Measurements from ENCODE around the gene FTL.
"Not testable (repeated sequence)": the region's sequence is repeated elsewhere in the genome, so short reads cannot be mapped to it uniquely, and the experiment has no call there.

Gene FTL

DNA sequence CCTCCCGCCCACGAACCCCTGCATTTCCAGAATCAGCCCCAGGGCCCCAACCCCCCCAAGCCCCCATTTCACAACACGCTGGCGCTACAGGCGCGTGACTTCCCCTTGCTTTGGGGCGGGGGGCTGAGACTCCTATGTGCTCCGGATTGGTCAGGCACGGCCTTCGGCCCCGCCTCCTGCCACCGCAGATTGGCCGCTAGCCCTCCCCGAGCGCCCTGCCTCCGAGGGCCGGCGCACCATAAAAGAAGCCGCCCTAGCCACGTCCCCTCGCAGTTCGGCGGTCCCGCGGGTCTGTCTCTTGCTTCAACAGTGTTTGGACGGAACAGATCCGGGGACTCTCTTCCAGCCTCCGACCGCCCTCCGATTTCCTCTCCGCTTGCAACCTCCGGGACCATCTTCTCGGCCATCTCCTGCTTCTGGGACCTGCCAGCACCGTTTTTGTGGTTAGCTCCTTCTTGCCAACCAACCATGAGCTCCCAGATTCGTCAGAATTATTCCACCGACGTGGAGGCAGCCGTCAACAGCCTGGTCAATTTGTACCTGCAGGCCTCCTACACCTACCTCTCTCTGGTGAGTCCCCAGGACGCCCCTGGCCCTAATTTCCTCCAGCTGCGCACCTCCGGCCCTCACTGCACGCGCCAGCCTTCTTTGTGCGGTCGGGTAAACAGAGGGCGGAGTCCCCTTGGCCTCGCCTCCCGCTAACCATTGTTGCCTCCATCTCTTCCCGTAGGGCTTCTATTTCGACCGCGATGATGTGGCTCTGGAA is at the start of gene FTL:
Gene FTL (plus strand): TSS at position 270 of the 766 bp plus-strand sequence. CDS start 199 bp downstream, at position 469.
- H3K4me1 ChIP-seq = peaks cover 16% of the 10 kb centered on the region
- H3K9me3 ChIP-seq = no peaks in the 10 kb centered on the region
- peak; percentile 94 to 96 for DNase-seq (ENCODE audit: low spot score in 2 of 2)
- peak within 1 kb of the TSS; percentile 91 for H3K4me3 ChIP-seq
- in situ Hi-C loops (cut with MboI; ENCODE audit: low sequenced_read_pairs) = loop anchor here (10.0 kb wide), 1 partner anchor 320 kb away; the partner anchor contains the start of gene CA11
- no peaks in the 10 kb centered on the region for H3K27me3 ChIP-seq (ENCODE audit: low read depth)
- peaks cover 47% of the 10 kb centered on the region for H3K36me3 ChIP-seq (replicated peaks)

DNA sequence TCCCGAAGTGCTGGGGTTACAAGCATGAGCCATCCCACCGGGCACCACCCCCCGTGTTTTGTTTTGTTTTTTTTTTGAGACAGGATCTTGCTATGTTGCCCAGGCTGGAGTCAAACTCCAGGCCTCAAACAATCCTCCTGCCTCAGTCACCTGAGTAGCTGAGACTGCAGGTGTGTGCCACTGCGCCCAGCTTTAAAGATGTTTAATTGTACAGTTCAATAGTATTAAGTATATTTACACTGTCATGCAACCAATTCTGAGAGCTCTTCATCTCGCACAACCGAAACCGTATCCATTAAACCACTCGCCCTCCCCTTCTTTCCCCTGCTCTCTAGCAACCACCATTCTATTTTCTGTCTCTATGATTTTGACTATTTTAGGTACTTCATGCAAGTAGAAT is 49.4 kb upstream of the FTL start:
- in situ Hi-C loops (cut with MboI; ENCODE audit: low sequenced_read_pairs) = no loop called here
- no peaks in the 10 kb centered on the region for H3K27me3 ChIP-seq (ENCODE audit: low read depth)
- H3K4me3 ChIP-seq = no peak overlapping the region
- H3K36me3 ChIP-seq (replicated peaks) = peaks cover 53% of the 10 kb centered on the region
- no peaks in the 10 kb centered on the region for H3K4me1 ChIP-seq
- H3K9me3 ChIP-seq = no peaks in the 10 kb centered on the region
- no peak for DNase-seq (ENCODE audit: low spot score in 2 of 2)

DNA sequence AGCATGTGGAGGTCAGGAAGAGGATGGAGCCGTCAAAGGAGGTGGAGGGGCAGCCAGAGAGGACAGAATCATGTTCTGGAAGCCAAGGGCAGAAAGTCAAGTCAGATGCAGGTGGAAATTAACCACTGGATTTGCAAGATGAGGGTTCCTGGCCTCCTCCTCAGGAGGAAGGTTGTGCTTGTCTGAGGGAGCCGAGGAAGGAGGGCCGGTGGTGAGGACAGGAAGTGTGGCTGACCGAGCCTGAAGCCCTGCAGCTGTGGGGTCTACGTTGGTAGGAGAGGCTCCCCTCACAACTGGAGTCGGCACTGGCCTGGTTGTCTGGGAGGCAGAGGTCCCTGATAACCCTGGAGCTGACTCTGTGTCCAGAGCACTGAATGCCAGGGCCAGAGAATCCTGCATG is 47.0 kb upstream of the FTL start:
- no peak overlapping the region for H3K4me3 ChIP-seq
- DNase-seq (ENCODE audit: low spot score in 2 of 2) = no peak
- no peaks in the 10 kb centered on the region for H3K4me1 ChIP-seq
- H3K9me3 ChIP-seq = no peaks in the 10 kb centered on the region
- no peaks in the 10 kb centered on the region for H3K27me3 ChIP-seq (ENCODE audit: low read depth)
- H3K36me3 ChIP-seq (replicated peaks) = peaks cover 48% of the 10 kb centered on the region
- in situ Hi-C loops (cut with MboI; ENCODE audit: low sequenced_read_pairs) = no loop called here

- H3K4me3 ChIP-seq = no peak overlapping the region
- peak; percentile 41 to 73 for DNase-seq (ENCODE audit: low spot score in 2 of 2)
- peaks cover 42% of the 10 kb centered on the region for H3K36me3 ChIP-seq (replicated peaks)
- H3K27me3 ChIP-seq (ENCODE audit: low read depth) = no peaks in the 10 kb centered on the region
- in situ Hi-C loops (cut with MboI; ENCODE audit: low sequenced_read_pairs) = no loop called here
- no peaks in the 10 kb centered on the region for H3K9me3 ChIP-seq
- no peaks in the 10 kb centered on the region for H3K4me1 ChIP-seq
Observed at GRCh38 chr19:48918801-48919247, 46.3 kb upstream of the FTL start.

DNA sequence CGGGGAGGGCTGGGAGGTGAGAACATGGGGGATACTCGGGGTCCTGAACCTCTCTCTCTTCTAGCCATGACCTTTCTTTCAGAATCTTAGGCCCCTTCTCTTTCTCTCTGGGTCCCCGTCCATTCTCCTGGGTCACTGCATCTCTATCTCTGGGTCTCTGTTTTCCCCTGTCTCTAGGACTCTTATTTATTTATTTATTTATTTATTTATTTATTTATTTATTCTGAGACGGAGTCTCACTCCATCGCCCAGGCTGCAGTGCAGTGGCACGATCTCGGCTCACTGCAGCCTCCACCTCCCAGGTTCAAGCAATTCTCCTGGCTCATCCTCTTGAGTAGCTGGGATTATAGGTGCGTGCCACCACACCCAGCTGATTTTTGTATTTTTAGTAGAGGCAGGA is 45.8 kb upstream of the FTL start:
- H3K4me3 ChIP-seq; in situ Hi-C loops (cut with MboI; ENCODE audit: low sequenced_read_pairs); H3K4me1 ChIP-seq; H3K9me3 ChIP-seq; H3K27me3 ChIP-seq (ENCODE audit: low read depth); DNase-seq (ENCODE audit: low spot score in 2 of 2): not testable (repeated sequence)
- H3K36me3 ChIP-seq (replicated peaks) = peaks cover 39% of the 10 kb centered on the region

DNA sequence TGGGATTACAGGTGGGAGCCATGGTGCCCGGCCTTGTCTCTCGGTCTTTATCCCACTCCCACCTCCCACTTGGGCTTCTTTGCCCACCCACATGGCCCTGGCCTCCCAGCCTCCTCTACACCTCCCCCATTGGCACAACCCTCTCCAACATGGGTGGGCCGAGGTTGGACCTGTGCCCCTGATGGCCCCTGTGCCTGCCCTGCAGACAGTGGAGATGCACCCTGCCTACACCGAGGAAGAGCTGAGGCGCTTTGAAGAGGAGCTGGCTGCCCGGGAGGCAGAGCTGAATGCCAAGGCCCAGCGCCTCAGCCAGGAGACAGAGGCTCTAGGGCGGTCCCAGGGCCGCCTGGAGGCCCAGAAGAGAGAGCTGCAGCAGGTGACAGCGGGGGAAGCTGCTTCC is 44.2 kb upstream of the FTL start:
- no peaks in the 10 kb centered on the region for H3K4me1 ChIP-seq
- no peak for DNase-seq (ENCODE audit: low spot score in 2 of 2)
- no peaks in the 10 kb centered on the region for H3K9me3 ChIP-seq
- in situ Hi-C loops (cut with MboI; ENCODE audit: low sequenced_read_pairs) = no loop called here
- H3K36me3 ChIP-seq (replicated peaks) = peaks cover 29% of the 10 kb centered on the region
- no peak overlapping the region for H3K4me3 ChIP-seq
- no peaks in the 10 kb centered on the region for H3K27me3 ChIP-seq (ENCODE audit: low read depth)

- Histone ChIP-seq H3K9me3 (no peaks in the 10 kb centered on the region), H3K36me3 (replicated peaks) (peaks cover 26% of the 10 kb centered on the region), H3K4me1 (no peaks in the 10 kb centered on the region), H3K27me3 (ENCODE audit: low read depth) (no peaks in the 10 kb centered on the region), H3K4me3 (no peak overlapping the region)
- DNase-seq (ENCODE audit: low spot score in 2 of 2) = no peak
- in situ Hi-C loops (cut with MboI; ENCODE audit: low sequenced_read_pairs) = no loop called here
Observed at GRCh38 chr19:48921721-48922500, 43.2 kb upstream of the FTL start.

DNA sequence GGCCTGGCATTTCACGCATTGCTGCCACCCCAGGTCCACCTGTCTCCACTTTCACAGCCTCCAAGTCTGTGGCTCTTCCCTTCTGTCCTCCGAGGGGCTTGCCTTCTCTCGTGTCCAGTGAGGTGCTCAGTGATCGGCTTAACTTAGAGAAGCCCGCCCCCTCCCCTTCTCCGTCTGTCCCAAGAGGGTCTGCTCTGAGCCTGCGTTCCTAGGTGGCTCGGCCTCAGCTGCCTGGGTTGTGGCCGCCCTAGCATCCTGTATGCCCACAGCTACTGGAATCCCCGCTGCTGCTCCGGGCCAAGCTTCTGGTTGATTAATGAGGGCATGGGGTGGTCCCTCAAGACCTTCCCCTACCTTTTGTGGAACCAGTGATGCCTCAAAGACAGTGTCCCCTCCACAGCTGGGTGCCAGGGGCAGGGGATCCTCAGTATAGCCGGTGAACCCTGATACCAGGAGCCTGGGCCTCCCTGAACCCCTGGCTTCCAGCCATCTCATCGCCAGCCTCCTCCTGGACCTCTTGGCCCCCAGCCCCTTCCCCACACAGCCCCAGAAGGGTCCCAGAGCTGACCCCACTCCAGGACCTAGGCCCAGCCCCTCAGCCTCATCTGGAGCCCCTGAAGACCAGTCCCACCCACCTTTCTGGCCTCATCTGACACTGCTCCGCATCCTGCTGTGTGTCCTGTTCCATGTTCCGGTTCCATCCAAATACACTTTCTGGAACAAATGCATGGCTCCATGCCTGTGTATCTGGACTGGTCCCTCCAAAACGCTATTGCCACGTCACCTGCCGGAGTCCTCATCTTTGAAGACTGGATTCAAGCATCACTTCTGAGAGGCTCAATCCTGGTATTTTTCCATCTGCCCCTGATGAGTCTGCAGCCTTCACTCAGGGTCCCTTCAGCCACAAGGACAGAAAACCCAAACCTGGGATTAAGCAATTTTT is 42.3 kb upstream of the FTL start:
- Histone ChIP-seq H3K36me3 (replicated peaks) (peaks cover 26% of the 10 kb centered on the region), H3K9me3 (no peaks in the 10 kb centered on the region), H3K27me3 (ENCODE audit: low read depth) (no peaks in the 10 kb centered on the region), H3K4me1 (no peaks in the 10 kb centered on the region), H3K4me3 (no peak overlapping the region)
- in situ Hi-C loops (cut with MboI; ENCODE audit: low sequenced_read_pairs) = no loop called here
- no peak for DNase-seq (ENCODE audit: low spot score in 2 of 2)

DNA sequence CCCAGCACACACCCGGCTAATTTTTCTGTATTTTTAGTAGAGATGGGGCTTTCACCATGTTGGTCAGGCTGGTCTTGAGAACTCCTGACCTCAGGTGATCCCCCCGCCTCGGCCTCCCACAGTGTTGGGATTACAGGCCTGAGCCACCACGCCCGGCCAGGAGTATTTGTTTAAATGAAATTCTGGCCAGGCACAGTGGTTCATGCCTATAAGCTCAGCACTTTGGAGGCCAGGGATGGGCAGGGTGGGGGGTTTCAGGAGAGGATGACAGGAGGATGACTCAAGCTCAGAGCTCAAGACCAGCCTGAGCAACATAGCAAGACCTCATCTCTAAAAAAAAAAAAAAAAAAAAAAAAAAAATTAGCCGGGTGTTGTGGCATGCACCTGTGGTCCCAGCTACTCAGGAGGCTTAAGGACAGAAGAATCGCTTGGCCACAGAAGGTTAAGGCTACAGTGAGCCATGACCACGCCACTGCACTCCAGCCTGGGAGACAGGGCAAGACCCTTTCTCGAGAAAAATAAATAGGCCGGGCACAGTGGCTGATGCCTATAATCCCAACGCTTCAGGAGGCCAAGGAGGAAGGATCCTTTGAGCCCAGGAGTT is 39.8 kb upstream of the FTL start:
- Histone ChIP-seq H3K9me3 (no peaks in the 10 kb centered on the region), H3K36me3 (replicated peaks) (peaks cover 10% of the 10 kb centered on the region)
- in situ Hi-C loops (cut with MboI; ENCODE audit: low sequenced_read_pairs) = no loop called here

GRCh38 chr19:48925890-48926289 is 39.2 kb upstream of the FTL start:
- H3K4me1 ChIP-seq; H3K4me3 ChIP-seq; H3K36me3 ChIP-seq (replicated peaks); DNase-seq (ENCODE audit: low spot score in 2 of 2); H3K9me3 ChIP-seq; in situ Hi-C loops (cut with MboI; ENCODE audit: low sequenced_read_pairs); H3K27me3 ChIP-seq (ENCODE audit: low read depth): not testable (repeated sequence)

More for the DNA sequence above, 39.8 kb upstream of the FTL start:
- Histone ChIP-seq H3K4me3 (no peak overlapping the region), H3K27me3 (ENCODE audit: low read depth) (no peaks in the 10 kb centered on the region), H3K4me1 (no peaks in the 10 kb centered on the region)
- DNase-seq (ENCODE audit: low spot score in 2 of 2) = no peak

- in situ Hi-C loops (cut with MboI; ENCODE audit: low sequenced_read_pairs) = no loop called here
- DNase-seq (ENCODE audit: low spot score in 2 of 2) = no peak
- no peaks in the 10 kb centered on the region; the same call in 1 of the 2 replicates for H3K36me3 ChIP-seq (replicated peaks)
- H3K27me3 ChIP-seq (ENCODE audit: low read depth) = no peaks in the 10 kb centered on the region
- H3K9me3 ChIP-seq = no peaks in the 10 kb centered on the region
- no peaks in the 10 kb centered on the region for H3K4me1 ChIP-seq
- no peak overlapping the region for H3K4me3 ChIP-seq
Observed at GRCh38 chr19:48926909-48927308, 38.2 kb upstream of the FTL start.

DNA sequence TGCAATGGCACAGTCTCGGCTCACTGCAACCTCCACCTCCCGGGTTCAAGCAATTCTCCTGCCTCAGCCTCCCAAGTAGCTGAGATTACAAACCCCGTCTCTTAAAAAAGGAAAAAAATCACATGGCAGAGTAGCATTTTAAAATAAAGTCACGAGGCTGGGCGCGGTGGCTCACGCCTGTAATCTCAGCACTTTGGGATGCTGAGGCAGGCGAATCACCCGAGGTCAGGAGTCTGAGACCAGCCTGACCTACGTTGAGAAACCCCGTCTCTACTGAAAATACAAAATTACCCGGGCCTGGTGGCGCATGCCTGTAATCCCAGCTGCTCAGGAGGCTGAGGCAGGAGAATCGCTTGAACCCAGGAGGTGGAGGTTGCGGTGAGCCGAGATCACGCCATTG is 37.4 kb upstream of the FTL start:
- H3K36me3 ChIP-seq (replicated peaks); DNase-seq (ENCODE audit: low spot score in 2 of 2); in situ Hi-C loops (cut with MboI; ENCODE audit: low sequenced_read_pairs); H3K4me3 ChIP-seq; H3K9me3 ChIP-seq; H3K4me1 ChIP-seq; H3K27me3 ChIP-seq (ENCODE audit: low read depth): not testable (repeated sequence)

Data from HAP-1 (cell line).